Gastrocnemius medialis (tissue), 4 donors: ENCODE results near the gene R3HCC1L.
A peak's percentile ranks its signal among the peaks of the same experiment; 100 is the strongest.

Source experiments
- POLR2A ChIP-seq, 2 donors: fragments of 450-650 bp; IDR thresholded peaks; one replicate each; pipeline ENCODE4 v1.6.1; 2017; ENCODE audit warnings: antibody characterized with exemption in 2 of 2, mild to moderate bottlenecking in 2 of 2, moderate library complexity in 2 of 2
- TF ChIP-seq, protein P1 (sequence below), 5 experiments: fragments of 450-650 bp in 3 of 5; fragments of 200-600 bp in 2 of 5; sonication (generic) in 2 of 5; IDR thresholded peaks in 4 of 5; conservative IDR thresholded peaks in 1 of 5; 1 replicate in 4 of 5; 2 replicates in 1 of 5; pipeline ENCODE4 v1.5.1; 2016 to 2019; ENCODE audit warnings: antibody characterized with exemption in 5 of 5, mild to moderate bottlenecking in 3 of 5, moderate library complexity in 3 of 5

DNA sequence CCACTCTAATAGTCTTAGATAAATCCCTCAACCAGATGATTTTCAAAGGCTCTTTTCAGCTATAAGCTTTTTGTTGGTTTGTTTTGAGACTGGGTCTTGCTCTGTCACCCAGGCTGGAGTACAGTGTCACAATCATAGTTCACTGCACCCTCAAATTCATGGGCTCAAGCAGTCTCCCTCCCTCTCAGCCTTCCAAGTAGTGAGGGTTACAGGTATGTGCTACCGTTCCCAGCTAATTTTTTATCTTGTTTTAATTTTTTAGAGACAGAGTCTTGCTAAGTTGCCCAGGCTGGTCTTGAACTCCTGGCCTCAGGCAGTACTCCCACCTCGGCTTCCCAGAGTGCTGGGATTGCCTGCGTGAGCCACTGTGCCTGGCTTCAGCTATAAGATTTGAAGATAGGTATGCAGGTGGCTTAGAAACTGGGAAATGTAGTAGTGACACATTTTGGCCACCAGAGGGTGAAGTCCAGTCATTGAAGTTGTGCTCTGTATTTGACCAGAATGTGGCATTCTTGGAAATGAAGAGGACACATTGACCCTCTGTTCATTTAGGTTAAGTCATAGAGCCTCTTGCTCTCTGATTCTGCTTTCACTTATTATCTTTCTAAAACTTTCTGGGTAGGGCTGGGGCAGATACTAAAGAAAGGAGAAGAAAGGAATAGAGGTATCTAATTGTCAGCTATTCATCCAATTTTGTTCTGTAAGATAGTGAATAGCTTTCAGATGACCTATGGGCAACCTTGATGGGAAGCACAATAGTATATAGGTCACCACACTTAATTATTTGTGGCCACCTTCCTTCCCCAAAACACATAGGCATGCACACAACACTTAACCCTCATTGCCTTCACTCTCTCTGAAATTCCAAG lies 36.0 kb downstream of the R3HCC1L start:
- TF ChIP-seq, protein P1, sequence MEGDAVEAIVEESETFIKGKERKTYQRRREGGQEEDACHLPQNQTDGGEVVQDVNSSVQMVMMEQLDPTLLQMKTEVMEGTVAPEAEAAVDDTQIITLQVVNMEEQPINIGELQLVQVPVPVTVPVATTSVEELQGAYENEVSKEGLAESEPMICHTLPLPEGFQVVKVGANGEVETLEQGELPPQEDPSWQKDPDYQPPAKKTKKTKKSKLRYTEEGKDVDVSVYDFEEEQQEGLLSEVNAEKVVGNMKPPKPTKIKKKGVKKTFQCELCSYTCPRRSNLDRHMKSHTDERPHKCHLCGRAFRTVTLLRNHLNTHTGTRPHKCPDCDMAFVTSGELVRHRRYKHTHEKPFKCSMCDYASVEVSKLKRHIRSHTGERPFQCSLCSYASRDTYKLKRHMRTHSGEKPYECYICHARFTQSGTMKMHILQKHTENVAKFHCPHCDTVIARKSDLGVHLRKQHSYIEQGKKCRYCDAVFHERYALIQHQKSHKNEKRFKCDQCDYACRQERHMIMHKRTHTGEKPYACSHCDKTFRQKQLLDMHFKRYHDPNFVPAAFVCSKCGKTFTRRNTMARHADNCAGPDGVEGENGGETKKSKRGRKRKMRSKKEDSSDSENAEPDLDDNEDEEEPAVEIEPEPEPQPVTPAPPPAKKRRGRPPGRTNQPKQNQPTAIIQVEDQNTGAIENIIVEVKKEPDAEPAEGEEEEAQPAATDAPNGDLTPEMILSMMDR (IDR thresholded peaks at IDR 0.05 in 4 of 5, conservative IDR thresholded peaks at IDR 0.05 in 1 of 5), result peak; percentile 50 to 71 (median 59)
- TF ChIP-seq POLR2A (IDR thresholded peaks at IDR 0.05), result no peak
